GM19099 (cell line): ENCODE measurements around the gene IL36RN.

Experiments used
- POLR2A ChIP-seq: IDR thresholded peaks from 3 replicates; pipeline ENCODE4 v1.6.1; 2011; ENCODE audit warnings: low read depth; ENCODE audit not compliant: insufficient read length; ENCODE audit errors: extremely low read depth

The IL36RN gene

GRCh38 chr2:113061896-113062770, 3.1 kb downstream of the IL36RN start:
- TF ChIP-seq POLR2A, result no peak

GRCh38 chr2:113064281-113064680, 5.3 kb downstream of the IL36RN start:
- no peak for TF ChIP-seq POLR2A

- no peak for TF ChIP-seq POLR2A
These were observed 5.9 kb downstream of the IL36RN start for GRCh38 chr2:113064898-113065297.

GRCh38 chr2:113067681-113068080, 8.7 kb downstream of the IL36RN start, which contains the start of gene IL1F10:
TSS of gene IL1F10 (plus strand) at chr2:113067970. CDS start at chr2:113072739, 4,769 bp downstream.
- TF ChIP-seq POLR2A, result no peak

- no peak for TF ChIP-seq POLR2A
These were observed 9.3 kb downstream of the IL36RN start for GRCh38 chr2:113068249-113068648.

GRCh38 chr2:113068706-113069485, 9.9 kb downstream of the IL36RN start:
- no peak for TF ChIP-seq POLR2A

- TF ChIP-seq POLR2A, result no peak
These were observed 10.9 kb downstream of the IL36RN start for GRCh38 chr2:113069676-113070605.

GRCh38 chr2:113070606-113070975, 11.6 kb downstream of the IL36RN start:
- no peak for TF ChIP-seq POLR2A

- no peak for TF ChIP-seq POLR2A
These were observed 13.6 kb downstream of the IL36RN start for GRCh38 chr2:113072584-113072983.

GRCh38 chr2:113073325-113073834, 14.4 kb downstream of the IL36RN start:
- TF ChIP-seq POLR2A, result no peak

- TF ChIP-seq POLR2A, result no peak
These were observed 16.0 kb downstream of the IL36RN start for GRCh38 chr2:113075030-113075429.

GRCh38 chr2:113075600-113075999, 16.6 kb downstream of the IL36RN start:
- no peak for TF ChIP-seq POLR2A

- TF ChIP-seq POLR2A, result no peak
These were observed 18.1 kb downstream of the IL36RN start for GRCh38 chr2:113076954-113077669.

- no peak for TF ChIP-seq POLR2A
These were observed 18.9 kb downstream of the IL36RN start for GRCh38 chr2:113077921-113078320.
